Hindlimb muscle (tissue), 1 donor: ENCODE results near the gene ARCN1. TPM values are rescaled to one million over a fixed set of nuclear protein-coding genes. Genes with fewer than 3 reads are reported as not detected.
"Not testable (repeated sequence)": the region's sequence is repeated elsewhere in the genome, so short reads cannot be mapped to it uniquely, and the experiment has no call there.

Source experiments
- DNase-seq: peaks from one replicate; pipeline ENCODE4 v3.0.0-alpha.2; 2013
- polyA plus RNA-seq: library from polyadenylated mRNA; unstranded; fragments of 120-200 nt; gene quantifications from one replicate; pipeline ENCODE4 v1.2.1, GENCODE V29; 2013; ENCODE audit not compliant: insufficient read length

ARCN1 gene
- polyA plus RNA-seq, 1 donor: 114 TPM

- no peak for DNase-seq
These were observed 27.6 kb upstream of the ARCN1 start for GRCh38 chr11:118544647-118545010.

- no peak for DNase-seq
These were observed 26.7 kb upstream of the ARCN1 start for GRCh38 chr11:118545533-118545932.

- DNase-seq: no peak
These were observed 25.1 kb upstream of the ARCN1 start for GRCh38 chr11:118547132-118547531.

- no peak for DNase-seq
These were observed 19.9 kb upstream of the ARCN1 start for GRCh38 chr11:118552341-118552740.

- no peak for DNase-seq
These were observed 11.4 kb upstream of the ARCN1 start for GRCh38 chr11:118560806-118561205.

- peak; percentile 61 for DNase-seq
These were observed 7.2 kb upstream of the ARCN1 start for GRCh38 chr11:118565051-118565450.

- DNase-seq: no peak
These were observed 2.5 kb upstream of the ARCN1 start for GRCh38 chr11:118569670-118570069.

- DNase-seq: no peak
These were observed 1.4 kb upstream of the ARCN1 start for GRCh38 chr11:118570787-118571186.

- DNase-seq: not testable (repeated sequence)
These were observed 528 bp upstream of the ARCN1 start for GRCh38 chr11:118571701-118572060.

GRCh38 chr11:118572981-118573550, 857 bp downstream of the ARCN1 start:
- DNase-seq: peak; percentile 55

GRCh38 chr11:118574636-118575035, 2.4 kb downstream of the ARCN1 start:
- no peak for DNase-seq

- not testable (repeated sequence) for DNase-seq
These were observed 5.8 kb downstream of the ARCN1 start for GRCh38 chr11:118577995-118578394.

GRCh38 chr11:118581057-118581456, 8.8 kb downstream of the ARCN1 start:
- DNase-seq: no peak

GRCh38 chr11:118587952-118588351, 15.7 kb downstream of the ARCN1 start:
- no peak for DNase-seq

- DNase-seq: no peak
These were observed 20.6 kb downstream of the ARCN1 start for GRCh38 chr11:118592616-118593367.

- DNase-seq: not testable (repeated sequence)
These were observed 22.8 kb downstream of the ARCN1 start for GRCh38 chr11:118594984-118595383.

GRCh38 chr11:118596224-118597146, 24.3 kb downstream of the ARCN1 start:
- no peak for DNase-seq

- DNase-seq: no peak
These were observed 25.3 kb downstream of the ARCN1 start for GRCh38 chr11:118597556-118597955.

- peak; percentile 32 for DNase-seq
These were observed 30.1 kb downstream of the ARCN1 start for GRCh38 chr11:118602331-118602730.

GRCh38 chr11:118603709-118604108, 31.5 kb downstream of the ARCN1 start:
- DNase-seq: not testable (repeated sequence)

- no peak for DNase-seq
These were observed 32.4 kb downstream of the ARCN1 start for GRCh38 chr11:118604566-118604965.

- peak; percentile 95 for DNase-seq
These were observed 33.1 kb downstream of the ARCN1 start for GRCh38 chr11:118605116-118605867.
